OCI-LY1 (cell line): ENCODE measurements around the gene ESR1.

Experiments
- H2AFZ ChIP-seq: fragments of 200-600 bp; sonication (generic), shearing (Covaris generic); 2 replicates; pipeline ENCODE4 v1.6.0; 2014; ENCODE audit warnings: antibody characterized with exemption, mild to moderate bottlenecking, low read length
- H3F3A ChIP-seq: fragments of 200-600 bp; sonication (generic), shearing (Covaris generic); 2 replicates; pipeline ENCODE4 v1.6.0; 2014; ENCODE audit warnings: mild to moderate bottlenecking, antibody characterized with exemption, low read length, moderate library complexity; ENCODE audit not compliant: insufficient read depth
- H3K27ac ChIP-seq: fragments of 200-600 bp; sonication (generic); 2 replicates; pipeline ENCODE4 v1.5.1; 2014; ENCODE audit warnings: low read length, mixed run types, mild to moderate bottlenecking, low read depth; ENCODE audit not compliant: poor library complexity, severe bottlenecking
- H3K27me3 ChIP-seq: fragments of 200-600 bp; sonication (generic); 2 replicates; pipeline ENCODE4 v1.6.0; 2014; ENCODE audit warnings: antibody characterized with exemption, mild to moderate bottlenecking, low read length, moderate library complexity; ENCODE audit not compliant: insufficient read depth
- H3K36me3 ChIP-seq: fragments of 200-600 bp; sonication (generic); 2 replicates; pipeline ENCODE4 v1.6.1; 2014; ENCODE audit warnings: mild to moderate bottlenecking, antibody characterized with exemption, low read length, moderate library complexity, mixed read lengths; ENCODE audit not compliant: insufficient read depth
- H3K4me1 ChIP-seq: fragments of 200-600 bp; sonication (generic); 2 replicates; pipeline ENCODE4 v1.5.1; 2014; ENCODE audit warnings: mild to moderate bottlenecking, low read length, moderate library complexity; ENCODE audit not compliant: insufficient read depth, severe bottlenecking
- H3K4me2 ChIP-seq: fragments of 200-600 bp; sonication (generic), shearing (Covaris generic); 2 replicates; pipeline ENCODE4 v1.6.1; 2014; ENCODE audit warnings: low read length
- H3K4me3 ChIP-seq: fragments of 200-600 bp; sonication (generic); 2 replicates; pipeline ENCODE4 v1.5.1; 2014; ENCODE audit warnings: low read length, low read depth, mild to moderate bottlenecking, mixed read lengths; ENCODE audit not compliant: poor library complexity, severe bottlenecking
- H3K79me2 ChIP-seq: fragments of 200-600 bp; shearing (Covaris generic); 2 replicates; pipeline ENCODE4 v1.6.1; 2016; ENCODE audit warnings: mixed run types, low read length, mixed read lengths; ENCODE audit not compliant: insufficient read depth
- H3K9ac ChIP-seq: fragments of 200-600 bp; sonication (generic), shearing (Covaris generic); 2 replicates; pipeline ENCODE4 v1.6.1; 2014; ENCODE audit warnings: mild to moderate bottlenecking, low read length, mixed read lengths
- H3K9me2 ChIP-seq: fragments of 200-600 bp; sonication (generic), shearing (Covaris generic); 2 replicates; pipeline ENCODE4 v1.6.1; 2014; ENCODE audit warnings: low read depth, mild to moderate bottlenecking, low read length, mixed read lengths
- H3K9me3 ChIP-seq: fragments of 200-600 bp; shearing (Covaris generic); 2 replicates; pipeline ENCODE4 v1.6.1; 2014; ENCODE audit warnings: low read length, mixed read lengths
- H4K20me1 ChIP-seq: fragments of 200-600 bp; sonication (generic), shearing (Covaris generic); 2 replicates; pipeline ENCODE4 v1.6.0; 2016; ENCODE audit warnings: mild to moderate bottlenecking, low read length; ENCODE audit not compliant: insufficient read depth
- CTCF ChIP-seq: fragments of 200-600 bp; sonication (generic), shearing (Covaris generic); IDR thresholded peaks from 2 replicates; pipeline ENCODE4 v1.5.1; 2017; ENCODE audit warnings: mild to moderate bottlenecking, antibody characterized with exemption, low read length, moderate library complexity, mixed read lengths
- EZH2 ChIP-seq: fragments of 200-600 bp; sonication (generic), shearing (Covaris generic); IDR thresholded peaks from 2 replicates; pipeline ENCODE4 v1.8.0; 2017; ENCODE audit warnings: borderline replicate concordance, mixed run types, mild to moderate bottlenecking, antibody characterized with exemption, low read length, moderate library complexity, mixed read lengths

ESR1 gene

GRCh38 chr6:152170702-152171667 lies 363.5 kb downstream of the ESR1 start:
- Histone ChIP-seq H3F3A (no peaks in the 10 kb centered on the region), H3K4me3 (no peak overlapping the region), H4K20me1 (no peaks in the 10 kb centered on the region), H3K79me2 (no peaks in the 10 kb centered on the region), H3K9me2 (no peaks in the 10 kb centered on the region), H3K27ac (peak overlapping the region; percentile 36), H3K9me3 (no peaks in the 10 kb centered on the region), H2AFZ (no peak overlapping the region), H3K9ac (no peak overlapping the region), H3K27me3 (no peaks in the 10 kb centered on the region), H3K4me2 (no peak overlapping the region), H3K36me3 (peaks cover 58% of the 10 kb centered on the region), H3K4me1 (peaks cover 26% of the 10 kb centered on the region)
- no peak for TF ChIP-seq EZH2
- TF ChIP-seq CTCF, result no peak

- TF ChIP-seq EZH2 (no peak), CTCF (no peak)
- Histone ChIP-seq H3K9me2 (no peaks in the 10 kb centered on the region), H3K79me2 (no peaks in the 10 kb centered on the region), H3K4me2 (no peak overlapping the region), H3K4me1 (peaks cover 5% of the 10 kb centered on the region), H3K27me3 (no peaks in the 10 kb centered on the region), H3K36me3 (peaks cover 67% of the 10 kb centered on the region), H3K27ac (no peak overlapping the region), H3F3A (no peaks in the 10 kb centered on the region), H2AFZ (no peak overlapping the region), H4K20me1 (no peaks in the 10 kb centered on the region), H3K9me3 (no peaks in the 10 kb centered on the region), H3K9ac (no peak overlapping the region), H3K4me3 (no peak overlapping the region)
Observed at GRCh38 chr6:152173321-152173720, 365.8 kb downstream of the ESR1 start.

GRCh38 chr6:152173957-152174356 lies 366.5 kb downstream of the ESR1 start:
- Histone ChIP-seq H3K9me2 (no peaks in the 10 kb centered on the region), H3K9me3 (no peaks in the 10 kb centered on the region), H3K4me1 (no peaks in the 10 kb centered on the region), H3K4me2 (no peak overlapping the region), H3K27me3 (no peaks in the 10 kb centered on the region), H3K9ac (no peak overlapping the region), H3F3A (no peaks in the 10 kb centered on the region), H3K27ac (no peak overlapping the region), H4K20me1 (no peaks in the 10 kb centered on the region), H2AFZ (no peak overlapping the region), H3K79me2 (no peaks in the 10 kb centered on the region), H3K4me3 (no peak overlapping the region), H3K36me3 (peaks cover 73% of the 10 kb centered on the region)
- no peak for TF ChIP-seq EZH2
- TF ChIP-seq CTCF, result no peak
